Jurkat, Clone E6-1 (cell line): ENCODE results near the gene PAGE1. TPM values are rescaled to one million over a fixed set of nuclear protein-coding genes. Genes with fewer than 3 reads are reported as not detected.
"Not testable (repeated sequence)": the region's sequence is repeated elsewhere in the genome, so short reads cannot be mapped to it uniquely, and the experiment has no call there.

Source experiments
- DNase-seq: peaks from one replicate; pipeline ENCODE4 v3.0.0-alpha.2; 2011; ENCODE audit warnings: low read depth, low spot score
- H3K4me3 ChIP-seq: 2 replicates; pipeline ENCODE4 v1.5.1; 2011; ENCODE audit warnings: mild to moderate bottlenecking, low read length, control low read depth, moderate library complexity
- polyA plus RNA-seq: library from polyadenylated mRNA; unstranded; fragments of >200 nt; gene quantifications from one replicate; pipeline ENCODE4 v1.2.1, GENCODE V29; 2012; ENCODE audit warnings: missing spikeins; ENCODE audit not compliant: insufficient read length, insufficient read depth

PAGE1 gene, protein sequence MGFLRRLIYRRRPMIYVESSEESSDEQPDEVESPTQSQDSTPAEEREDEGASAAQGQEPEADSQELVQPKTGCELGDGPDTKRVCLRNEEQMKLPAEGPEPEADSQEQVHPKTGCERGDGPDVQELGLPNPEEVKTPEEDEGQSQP
- not detected for polyA plus RNA-seq

DNA sequence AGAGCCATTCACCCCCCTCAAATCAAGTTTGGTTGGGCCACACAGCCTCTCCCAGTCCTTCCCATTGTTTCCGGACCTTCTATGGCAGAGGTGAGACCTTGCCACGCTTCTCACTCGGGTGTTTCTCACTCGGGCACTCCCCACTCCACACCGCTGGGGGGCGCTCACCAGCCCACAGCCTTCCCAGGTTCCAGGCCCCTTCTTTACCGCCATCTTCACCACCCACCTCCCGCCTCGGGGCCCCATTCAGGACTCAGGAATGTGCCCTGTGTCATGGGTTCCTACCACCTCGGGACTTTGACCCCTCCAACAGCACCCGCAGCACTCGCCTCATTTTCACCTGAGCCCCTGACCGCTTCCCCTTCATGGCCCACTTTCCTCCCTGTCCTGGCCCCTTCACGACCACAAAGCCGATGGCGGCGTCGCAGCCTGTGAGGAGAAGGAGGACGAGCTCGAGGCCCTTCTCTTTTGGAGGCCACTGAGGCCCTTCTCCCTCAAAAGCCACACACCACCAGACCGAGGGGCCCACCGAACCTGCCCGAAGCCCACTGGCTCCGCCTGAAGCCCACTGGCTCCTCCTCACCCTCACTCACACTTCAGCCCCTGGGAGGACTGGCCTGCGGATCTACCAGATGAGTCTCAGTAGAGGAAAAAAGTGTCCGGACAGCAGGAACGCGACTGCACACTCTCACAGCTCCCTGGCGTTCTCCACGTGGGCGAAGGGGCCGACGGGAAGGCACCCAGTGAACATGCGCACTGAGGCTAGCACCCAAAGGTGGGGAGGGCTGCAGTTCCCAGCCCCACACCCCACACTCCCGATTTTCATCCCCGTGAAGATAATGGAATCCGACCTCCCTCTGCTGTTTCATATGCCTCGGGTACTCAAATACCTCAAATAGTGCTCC, at the start of gene PAGE1:
Gene PAGE1, minus strand, starts transcription at position 709 of the 905 bp plus-strand sequence. CDS start 1,214 bp downstream, outside the sequence.
- DNase-seq = no peak
- no peak within 1 kb of the TSS for H3K4me3 ChIP-seq

DNA sequence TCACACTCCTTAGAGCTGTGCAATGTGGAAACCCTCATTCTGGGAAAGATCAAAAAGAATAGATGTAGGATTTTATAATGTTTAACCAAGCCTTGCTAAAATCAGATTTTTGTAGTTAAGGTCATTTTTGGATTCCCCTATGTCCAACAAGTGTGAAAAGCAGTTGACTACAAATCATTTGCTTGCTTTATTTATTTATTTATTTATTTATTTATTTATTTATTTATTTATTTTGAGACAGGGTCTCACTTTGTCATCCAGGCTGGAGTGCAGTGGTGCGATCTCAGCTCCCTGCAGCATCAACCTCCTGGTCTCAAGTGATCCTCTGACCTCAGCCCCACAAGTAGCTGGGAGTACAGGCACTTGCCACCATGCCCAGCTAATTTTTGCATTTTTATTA, 45.7 kb upstream of the PAGE1 start:
- H3K4me3 ChIP-seq = not testable (repeated sequence)

DNA sequence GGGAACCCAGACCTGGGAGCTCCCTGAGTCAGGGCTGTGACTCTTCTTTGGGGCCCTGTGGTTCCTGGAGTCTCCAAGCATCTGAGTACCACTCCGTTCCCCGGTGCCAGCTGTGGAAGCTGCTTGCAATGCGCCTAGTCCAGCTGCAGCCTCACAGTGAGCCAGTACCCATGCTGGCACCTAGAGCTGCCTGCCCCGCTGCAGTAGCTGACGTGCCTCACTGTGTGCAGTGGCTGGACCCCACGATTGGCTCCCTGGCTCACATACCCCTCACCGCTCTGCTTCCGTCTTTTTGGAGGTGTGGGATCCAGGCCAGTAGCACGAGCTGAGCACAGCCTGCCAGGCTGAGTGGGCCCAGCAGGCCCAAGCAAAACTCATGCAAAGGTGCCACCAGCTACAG, 32.1 kb upstream of the PAGE1 start:
- DNase-seq = no peak
- H3K4me3 ChIP-seq = no peak overlapping the region

More for the DNA sequence above, 45.7 kb upstream of the PAGE1 start:
- DNase-seq = not testable (repeated sequence)

DNA sequence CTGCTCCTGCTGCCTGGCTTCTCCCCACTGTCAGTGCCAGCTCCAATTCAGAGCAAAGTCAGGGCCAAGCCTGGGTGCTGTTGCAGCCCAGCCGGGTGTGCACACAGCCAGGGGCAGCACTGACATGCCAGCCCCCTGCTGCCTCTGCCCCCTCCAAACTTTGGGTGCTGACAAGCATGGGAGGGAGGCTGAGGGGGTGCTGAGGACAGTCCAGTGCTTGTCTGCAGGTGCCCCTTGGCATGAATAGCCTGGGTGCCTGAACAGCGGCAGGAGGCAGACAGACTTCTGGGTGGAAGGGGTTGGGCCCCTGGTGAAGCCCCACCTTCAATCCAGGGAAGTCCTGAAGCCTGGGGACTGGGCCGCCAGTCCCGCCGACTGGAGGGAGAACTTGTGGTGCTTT, 31.2 kb upstream of the PAGE1 start:
- no peak for DNase-seq
- H3K4me3 ChIP-seq = no peak overlapping the region

DNA sequence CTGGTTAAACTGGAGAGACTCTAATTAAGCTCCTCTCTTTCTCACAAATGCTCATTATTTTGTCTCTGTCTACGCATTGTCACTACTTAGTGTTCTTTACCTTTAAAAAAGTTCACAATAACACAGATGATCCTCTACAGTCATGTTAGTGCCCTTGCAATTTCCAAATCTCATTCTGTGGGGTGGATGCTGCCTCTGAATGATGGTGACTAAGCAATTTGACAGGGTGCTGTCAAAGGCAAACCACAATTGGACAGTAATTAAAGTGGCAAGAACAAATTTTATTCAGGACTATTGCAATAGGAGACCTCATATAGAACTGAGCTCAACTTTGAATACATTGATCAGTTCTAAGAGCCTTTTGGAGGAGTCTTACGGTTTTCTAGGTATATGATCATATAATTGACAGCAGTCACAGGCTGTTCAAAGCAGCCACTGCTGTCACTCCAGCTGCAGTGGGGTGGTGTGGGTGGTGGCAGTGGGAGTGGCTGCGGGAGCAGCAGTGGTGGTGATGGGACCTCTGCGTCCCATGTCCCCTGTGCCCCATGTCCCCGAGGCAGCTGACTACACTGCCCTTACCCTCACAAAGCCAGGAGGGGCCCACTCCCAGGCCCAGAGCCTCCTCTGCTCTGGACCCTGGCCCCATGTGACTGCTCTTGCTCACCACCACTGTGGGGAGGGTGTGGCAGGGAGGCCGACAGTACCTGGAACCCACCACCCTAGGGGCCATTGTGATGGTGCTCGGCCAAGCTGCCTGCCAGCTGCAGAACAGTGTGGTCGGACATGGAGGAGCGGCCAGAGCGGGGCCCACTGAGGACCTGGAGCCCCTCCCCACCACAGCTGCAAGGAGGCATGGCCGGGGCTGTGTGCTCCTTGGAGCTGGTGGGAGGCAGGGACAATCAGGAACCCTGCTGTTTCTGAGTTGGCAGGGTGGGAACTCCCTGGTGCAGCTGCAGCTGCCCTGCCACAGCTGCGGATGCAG, 30.4 kb upstream of the PAGE1 start:
- DNase-seq = no peak
- H3K4me3 ChIP-seq = no peak overlapping the region

DNA sequence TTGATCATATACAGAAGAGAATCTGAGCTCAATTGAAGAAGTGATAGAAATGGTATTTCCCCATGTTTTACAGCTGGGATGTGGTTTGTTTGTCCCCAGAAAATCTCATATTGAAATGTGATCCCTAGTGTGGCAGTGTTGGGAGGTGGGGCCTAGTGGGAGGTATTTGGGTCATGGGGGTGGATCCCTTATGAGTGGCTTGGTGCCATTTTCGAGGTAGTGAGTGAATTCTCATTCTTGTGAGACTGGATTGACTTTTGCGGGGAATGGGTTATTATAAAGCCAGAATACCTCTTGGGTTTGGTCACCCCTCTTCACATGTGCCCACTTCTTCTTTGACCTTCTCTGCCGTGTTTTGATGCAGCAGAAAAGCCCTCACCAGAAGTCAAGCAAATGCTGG, 29.6 kb upstream of the PAGE1 start:
- no peak for DNase-seq
- H3K4me3 ChIP-seq = no peak overlapping the region

DNA sequence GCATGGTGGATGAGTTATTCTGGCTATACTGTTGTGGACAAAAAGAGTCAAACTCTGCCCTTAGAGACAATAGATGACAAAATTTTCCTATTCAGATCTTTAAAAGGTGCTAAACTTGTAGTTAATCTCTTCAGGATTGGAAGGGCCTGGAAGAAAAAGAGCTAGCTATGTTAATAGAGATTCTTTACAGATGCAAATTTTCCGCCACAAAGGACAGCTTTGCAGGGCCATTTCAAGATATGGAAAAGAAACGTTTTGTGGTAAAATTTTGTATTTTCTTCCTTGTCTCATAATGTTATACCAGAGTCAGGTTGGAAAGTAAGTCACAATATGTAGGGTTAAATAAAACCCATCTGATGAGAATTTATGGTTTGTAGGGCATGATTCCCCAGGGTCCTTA, 24.3 kb upstream of the PAGE1 start:
- not testable (repeated sequence) for DNase-seq, H3K4me3 ChIP-seq

DNA sequence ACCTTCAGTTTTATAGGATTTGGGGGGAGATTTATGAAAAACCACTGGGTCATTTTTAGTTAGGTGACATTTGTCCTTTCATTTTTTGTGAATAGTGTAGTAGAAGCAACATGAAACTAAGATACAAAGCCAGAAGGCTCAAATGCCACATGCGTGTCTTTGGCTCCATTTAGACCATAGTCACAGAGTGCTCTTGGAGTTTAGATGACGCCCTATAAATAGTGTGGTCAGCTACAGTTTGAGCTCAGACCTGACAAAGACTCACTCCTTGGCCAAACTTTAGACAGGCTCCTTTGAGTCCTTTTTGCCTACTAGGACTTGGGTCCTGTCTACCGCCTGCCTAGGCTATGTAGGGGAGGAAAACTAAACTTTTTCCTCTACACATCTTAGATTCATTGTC, 16.8 kb upstream of the PAGE1 start:
- no peak for DNase-seq
- H3K4me3 ChIP-seq = no peak overlapping the region

DNA sequence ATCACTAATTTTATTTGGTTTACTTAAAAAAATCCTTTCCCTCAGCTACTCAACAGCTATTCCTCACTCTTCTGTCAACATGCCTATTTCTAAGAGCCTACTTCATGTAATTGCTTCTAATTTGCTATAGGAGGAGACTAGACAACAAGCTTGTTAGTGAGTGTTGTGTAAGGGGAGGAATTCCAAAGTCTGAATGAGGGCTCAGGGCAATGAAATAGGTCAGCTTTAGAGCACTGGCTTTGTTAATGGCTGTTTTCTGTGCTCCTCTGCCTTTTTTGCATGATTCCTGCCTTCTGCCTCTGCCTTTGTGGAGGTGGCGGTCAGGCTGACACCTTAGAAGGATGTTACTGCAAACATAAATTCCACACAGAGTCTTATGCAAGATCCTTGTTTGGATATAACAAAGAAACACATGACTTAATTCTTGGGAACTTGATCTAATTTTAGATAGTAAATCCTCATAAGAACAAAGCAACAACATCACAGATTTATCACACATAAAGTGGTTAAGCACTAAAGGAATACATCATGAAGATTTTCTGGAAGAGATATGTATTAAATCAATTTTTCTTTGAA, 15.0 kb upstream of the PAGE1 start:
- no peak overlapping the region for H3K4me3 ChIP-seq
- DNase-seq = no peak

DNA sequence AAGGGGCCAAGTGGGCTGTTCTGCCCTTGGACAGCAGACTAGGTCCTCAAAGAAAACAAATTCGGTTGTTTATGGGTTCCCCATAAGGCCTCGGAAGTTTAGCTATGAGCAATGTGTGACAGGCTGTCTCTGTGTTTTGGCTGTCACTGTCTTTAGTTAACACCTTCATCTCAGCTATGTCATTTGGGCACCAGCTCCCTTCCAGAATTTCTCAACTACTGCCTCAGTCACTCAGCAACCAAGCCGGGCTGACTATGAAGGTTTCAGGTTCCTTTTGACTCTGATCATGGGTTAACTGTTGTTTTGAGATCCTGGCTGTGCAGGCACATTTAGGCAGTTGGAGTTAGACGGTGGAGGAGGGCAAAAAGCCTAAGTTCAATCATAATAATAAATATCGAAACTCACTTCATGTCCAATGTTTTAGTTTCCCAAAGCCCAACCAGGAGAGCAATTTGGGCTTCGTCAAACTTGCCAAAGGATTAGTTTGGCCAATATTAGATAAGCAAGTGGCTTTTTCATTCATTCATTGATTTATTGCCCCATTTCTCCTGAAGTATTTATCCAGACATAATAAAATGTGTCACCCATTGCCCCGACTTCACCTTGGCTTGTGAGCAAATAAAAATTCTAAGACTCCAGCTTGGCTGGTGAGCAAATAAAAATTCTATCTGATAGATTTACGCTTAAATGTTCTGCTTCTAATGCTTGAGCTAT, 9.1 kb upstream of the PAGE1 start:
- DNase-seq = no peak
- H3K4me3 ChIP-seq = no peak overlapping the region

DNA sequence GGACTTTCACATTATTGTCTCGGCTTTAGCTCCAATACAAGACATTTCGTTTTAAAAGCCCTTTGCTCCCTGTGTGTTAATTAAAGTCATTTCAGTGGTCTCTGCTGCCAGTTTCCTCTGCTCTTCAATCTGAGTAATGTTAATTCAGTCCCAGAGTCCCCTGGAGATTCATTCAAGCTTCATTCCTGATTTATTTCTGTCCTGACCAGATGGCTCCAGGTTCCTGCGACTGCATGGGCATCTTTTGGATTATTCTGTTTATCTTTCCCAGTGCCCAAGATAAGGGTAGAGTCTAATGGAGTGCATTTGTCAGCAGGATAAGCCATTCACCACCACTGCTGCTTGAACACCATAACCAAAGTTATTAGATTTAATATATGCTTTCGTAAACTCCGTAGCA, 6.1 kb upstream of the PAGE1 start:
- no peak overlapping the region for H3K4me3 ChIP-seq
- DNase-seq = no peak

DNA sequence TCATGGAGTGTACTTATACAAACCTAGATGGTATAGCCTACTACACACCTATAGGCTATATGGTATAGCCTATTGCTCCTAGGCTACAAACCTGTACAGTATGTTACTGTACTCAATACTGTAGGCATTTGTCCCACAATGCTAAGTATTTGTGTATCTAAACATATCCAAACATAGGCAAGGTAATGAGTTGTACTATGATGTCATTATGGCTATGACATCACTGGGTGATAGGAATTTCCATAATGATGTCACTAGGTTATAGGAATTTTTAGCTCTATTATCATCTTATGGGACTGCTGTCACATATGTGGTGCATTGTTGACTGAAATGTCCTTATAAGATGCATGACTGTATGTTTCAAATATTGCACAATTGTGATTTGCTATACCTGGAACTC, 5.5 kb upstream of the PAGE1 start:
- DNase-seq = no peak
- H3K4me3 ChIP-seq = no peak overlapping the region

DNA sequence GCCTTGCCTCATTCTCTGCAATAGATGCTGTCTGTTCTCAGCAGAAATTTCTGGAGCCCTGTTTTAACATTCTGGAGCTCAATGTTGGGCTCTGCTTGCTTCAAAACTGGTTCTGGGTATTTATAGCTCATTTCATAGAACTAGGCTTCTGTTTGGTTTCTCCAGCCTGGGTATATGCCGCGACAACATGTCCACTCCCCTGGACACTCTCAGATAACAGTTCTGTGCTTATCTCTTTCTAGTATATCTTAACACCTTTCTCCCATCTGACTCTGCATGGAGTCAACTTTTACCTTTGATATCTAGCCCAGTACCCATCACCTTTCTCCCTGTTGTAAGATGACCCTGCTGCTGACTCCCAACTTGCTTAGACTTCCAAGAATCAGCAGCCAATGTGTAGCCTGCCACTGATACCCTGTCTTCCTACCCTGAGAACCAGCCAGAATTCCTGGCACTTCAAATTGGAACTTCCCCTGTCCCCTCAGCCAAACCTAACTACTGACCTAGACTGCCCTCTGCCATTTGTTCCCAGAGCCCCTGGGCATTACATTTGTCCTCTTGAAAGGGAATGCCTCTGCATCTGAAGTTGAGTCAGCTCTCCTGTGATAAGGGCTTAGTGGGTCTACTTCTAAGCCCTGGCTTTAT, 20.6 kb downstream of the PAGE1 start:
- no peak overlapping the region for H3K4me3 ChIP-seq
- no peak for DNase-seq

DNA sequence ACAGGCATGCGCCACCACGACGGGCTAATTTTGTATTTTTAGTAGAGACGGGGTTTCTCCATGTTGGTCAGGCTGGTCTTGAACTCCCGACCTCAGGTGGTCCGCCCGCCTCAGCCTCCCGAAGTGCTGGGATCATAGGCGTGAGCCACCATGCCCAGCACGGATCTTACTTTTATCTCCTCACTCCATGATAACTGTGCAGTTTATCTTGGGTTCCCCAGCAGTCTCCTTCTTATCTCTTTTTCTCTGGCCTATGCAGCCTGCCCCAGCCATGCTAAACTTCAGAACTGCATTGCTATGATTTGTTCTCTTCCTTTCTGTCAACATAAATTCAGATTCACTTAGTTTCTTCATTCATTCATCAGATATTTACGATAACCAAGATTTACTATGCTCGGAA, 22.4 kb downstream of the PAGE1 start:
- DNase-seq = no peak
- no peak overlapping the region for H3K4me3 ChIP-seq

DNA sequence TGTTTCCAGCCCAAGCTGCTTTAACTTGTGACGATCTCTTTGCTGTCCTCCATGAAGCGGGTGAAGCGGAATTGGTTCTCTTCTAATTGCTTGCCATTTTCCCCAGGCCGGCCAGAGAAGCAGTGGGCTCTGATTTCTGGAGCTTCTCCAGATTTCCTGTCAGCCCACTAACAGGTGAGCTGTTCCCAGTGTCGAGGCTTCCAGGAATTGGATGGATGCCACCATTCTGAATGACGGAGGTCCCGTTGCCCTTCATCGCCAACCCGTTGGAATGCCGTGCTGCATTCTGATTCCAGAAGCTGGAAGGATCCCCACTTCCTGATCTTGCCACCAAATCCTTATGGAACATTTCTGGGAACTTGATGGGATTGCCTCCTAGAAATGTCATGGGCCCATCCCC, 31.0 kb downstream of the PAGE1 start:
- H3K4me3 ChIP-seq = no peak overlapping the region
- DNase-seq = no peak

DNA sequence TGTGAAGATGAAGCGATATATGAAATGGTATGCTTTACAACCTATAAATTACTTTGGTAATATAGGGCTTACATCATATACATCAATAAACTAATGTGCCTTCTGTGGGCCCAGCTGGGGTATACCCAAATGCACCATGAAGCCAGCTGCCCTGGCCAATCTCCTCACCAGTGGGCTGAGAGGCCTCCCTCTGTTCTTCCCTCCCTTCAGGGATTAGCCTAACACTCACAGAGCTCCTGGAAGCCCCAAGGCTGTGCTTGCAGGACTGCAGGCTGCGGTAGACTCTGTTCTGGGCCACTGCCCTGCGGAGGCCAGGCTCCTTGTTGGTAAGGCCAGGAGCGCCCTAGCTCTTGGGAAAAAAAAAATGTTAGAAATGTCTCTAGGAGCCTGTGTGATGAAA, 33.9 kb downstream of the PAGE1 start:
- no peak for DNase-seq
- H3K4me3 ChIP-seq = no peak overlapping the region

DNA sequence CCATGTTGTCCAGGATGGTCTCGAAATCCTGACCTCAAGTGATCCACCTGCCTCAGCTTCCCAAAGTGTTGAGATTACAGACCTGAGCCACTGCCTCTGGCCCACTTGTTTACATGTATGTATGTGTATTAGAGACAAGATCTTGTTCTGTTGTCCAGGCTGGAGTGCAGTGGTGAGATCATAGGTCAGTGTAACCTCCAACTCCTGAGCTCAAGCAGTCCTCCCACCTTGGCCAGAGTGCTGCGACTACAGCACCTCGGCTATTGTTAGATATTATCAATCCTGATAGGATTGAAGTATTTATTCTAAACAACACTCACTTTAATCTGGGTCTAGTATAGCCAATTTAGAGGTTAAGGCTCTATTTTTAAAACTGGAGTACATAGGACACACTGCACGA, 36.0 kb downstream of the PAGE1 start:
- H3K4me3 ChIP-seq = no peak overlapping the region
- no peak for DNase-seq

DNA sequence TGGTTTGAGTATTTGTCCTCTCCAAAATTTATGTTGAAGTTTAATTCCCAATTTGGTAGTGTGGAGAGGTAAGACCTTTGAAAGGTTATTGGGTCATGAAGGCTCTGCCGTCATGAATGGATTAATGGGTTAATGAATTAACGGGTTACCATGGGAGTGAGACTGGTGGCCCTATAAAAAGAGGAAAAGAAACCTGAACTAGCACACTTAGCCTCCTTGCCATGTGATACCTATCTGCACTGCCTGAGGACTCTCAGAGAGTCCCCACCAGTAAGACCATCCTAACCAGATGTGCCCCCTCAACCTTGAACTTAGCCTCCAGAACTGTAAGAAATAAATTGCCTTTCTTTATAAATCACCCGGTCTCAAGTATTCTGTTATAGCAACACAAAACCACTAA, 39.3 kb downstream of the PAGE1 start:
- H3K4me3 ChIP-seq = no peak overlapping the region
- no peak for DNase-seq
